ENCODE data around the gene GDPD3.

Gene GDPD3

GRCh38 chr16:30086291-30087140 lies 26.8 kb downstream of the GDPD3 start:
- Histone ChIP-seq H3K27me3 (replicated peaks; ENCODE audit: control insufficient read depth, insufficient read depth, low read length, poor library complexity, severe bottlenecking) (no peaks in the 10 kb centered on the region), H3K4me3 (ENCODE audit: insufficient read depth, low read depth, low read length, poor library complexity, severe bottlenecking) (no peak overlapping the region), H3K36me3 (ENCODE audit: control insufficient read depth, insufficient read depth, low read length) (peaks cover 38% of the 10 kb centered on the region), H3K27ac (ENCODE audit: insufficient read depth, low read length, poor library complexity, severe bottlenecking) (no peak overlapping the region), H3K9me3 (ENCODE audit: control insufficient read depth, low read length) (no peaks in the 10 kb centered on the region), H3K4me1 (ENCODE audit: control insufficient read depth, insufficient read depth, low read length, poor library complexity, severe bottlenecking) (peaks cover 14% of the 10 kb centered on the region)
- DNase-seq: no peak

DNA sequence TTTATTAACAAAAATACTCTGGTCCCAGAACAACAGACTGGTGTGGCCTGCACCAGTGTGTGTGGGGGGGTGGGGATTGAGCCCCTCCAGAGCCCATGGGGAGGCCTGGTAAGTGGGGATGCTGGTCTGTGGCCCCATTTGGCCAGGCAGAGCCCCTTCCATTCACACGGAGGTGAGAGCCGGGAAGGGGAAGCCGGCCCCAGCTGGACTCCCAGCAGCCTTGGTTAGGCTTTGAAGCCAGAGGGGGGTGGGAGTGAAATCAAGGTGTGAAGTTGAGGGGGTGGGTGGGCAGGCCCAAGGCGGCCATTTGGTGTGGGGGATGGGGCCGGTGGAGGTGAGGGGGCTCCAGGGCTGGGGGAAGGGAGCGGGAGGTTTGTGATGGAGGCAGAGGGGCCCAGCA lies 27.5 kb downstream of the GDPD3 start:
- H3K9me3 ChIP-seq (ENCODE audit: control insufficient read depth, low read length): no peaks in the 10 kb centered on the region
- peaks cover 45% of the 10 kb centered on the region for H3K36me3 ChIP-seq (ENCODE audit: control insufficient read depth, insufficient read depth, low read length)

DNA sequence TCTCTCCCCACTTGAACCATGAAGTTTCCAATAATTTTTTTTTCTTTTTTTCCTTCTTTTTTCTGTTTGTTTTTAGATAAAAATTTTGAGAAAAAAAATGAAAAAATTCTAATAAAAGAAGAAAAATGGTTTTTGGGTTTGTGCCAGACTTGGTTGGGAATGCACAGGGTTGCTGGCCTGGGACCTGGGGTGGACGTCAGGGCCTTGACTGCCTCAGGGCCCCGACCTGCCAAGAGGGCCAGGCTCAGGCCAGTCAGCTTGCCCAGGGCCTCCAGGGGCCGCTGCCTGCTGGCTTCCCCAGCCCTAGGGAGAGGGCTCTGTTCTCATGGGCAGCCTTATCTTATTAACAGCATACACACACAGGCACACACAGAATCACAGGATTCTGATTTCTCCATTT lies 28.1 kb downstream of the GDPD3 start:
- no peak for DNase-seq
- Histone ChIP-seq H3K27ac (ENCODE audit: insufficient read depth, low read length, poor library complexity, severe bottlenecking) (no peak overlapping the region), H3K4me1 (ENCODE audit: control insufficient read depth, insufficient read depth, low read length, poor library complexity, severe bottlenecking) (peaks cover 5% of the 10 kb centered on the region), H3K36me3 (ENCODE audit: control insufficient read depth, insufficient read depth, low read length) (peaks cover 48% of the 10 kb centered on the region), H3K4me3 (ENCODE audit: insufficient read depth, low read depth, low read length, poor library complexity, severe bottlenecking) (no peak overlapping the region), H3K9me3 (ENCODE audit: control insufficient read depth, low read length) (no peaks in the 10 kb centered on the region), H3K27me3 (replicated peaks; ENCODE audit: control insufficient read depth, insufficient read depth, low read length, poor library complexity, severe bottlenecking) (no peaks in the 10 kb centered on the region)

More for the DNA sequence above, 27.5 kb downstream of the GDPD3 start:
- Histone ChIP-seq H3K27ac (ENCODE audit: insufficient read depth, low read length, poor library complexity, severe bottlenecking) (no peak overlapping the region), H3K4me3 (ENCODE audit: insufficient read depth, low read depth, low read length, poor library complexity, severe bottlenecking) (no peak overlapping the region), H3K27me3 (replicated peaks; ENCODE audit: control insufficient read depth, insufficient read depth, low read length, poor library complexity, severe bottlenecking) (no peaks in the 10 kb centered on the region), H3K4me1 (ENCODE audit: control insufficient read depth, insufficient read depth, low read length, poor library complexity, severe bottlenecking) (peaks cover 11% of the 10 kb centered on the region)
- no peak for DNase-seq

DNA sequence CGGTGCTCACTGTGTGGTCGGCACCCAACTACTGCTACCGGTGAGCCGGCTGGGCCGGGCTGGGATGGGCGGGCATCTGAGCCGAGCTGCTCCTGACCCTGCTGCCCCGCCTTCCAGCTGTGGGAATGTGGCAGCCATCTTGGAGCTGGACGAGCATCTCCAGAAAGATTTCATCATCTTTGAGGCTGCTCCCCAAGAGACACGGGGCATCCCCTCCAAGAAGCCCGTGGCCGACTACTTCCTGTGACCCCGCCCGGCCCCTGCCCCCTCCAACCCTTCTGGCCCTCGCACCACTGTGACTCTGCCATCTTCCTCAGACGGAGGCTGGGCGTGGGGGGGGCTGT lies 28.5 kb downstream of the GDPD3 start:
- DNase-seq: no peak
- no peaks in the 10 kb centered on the region for H3K27me3 ChIP-seq (replicated peaks; ENCODE audit: control insufficient read depth, insufficient read depth, low read length, poor library complexity, severe bottlenecking)
- peaks cover under 1% of the 10 kb centered on the region for H3K4me1 ChIP-seq (ENCODE audit: control insufficient read depth, insufficient read depth, low read length, poor library complexity, severe bottlenecking)
- no peaks in the 10 kb centered on the region for H3K9me3 ChIP-seq (ENCODE audit: control insufficient read depth, low read length)
- peaks cover 49% of the 10 kb centered on the region for H3K36me3 ChIP-seq (ENCODE audit: control insufficient read depth, insufficient read depth, low read length)
- no peak overlapping the region for H3K27ac ChIP-seq (ENCODE audit: insufficient read depth, low read length, poor library complexity, severe bottlenecking)
- no peak overlapping the region for H3K4me3 ChIP-seq (ENCODE audit: insufficient read depth, low read depth, low read length, poor library complexity, severe bottlenecking)

DNA sequence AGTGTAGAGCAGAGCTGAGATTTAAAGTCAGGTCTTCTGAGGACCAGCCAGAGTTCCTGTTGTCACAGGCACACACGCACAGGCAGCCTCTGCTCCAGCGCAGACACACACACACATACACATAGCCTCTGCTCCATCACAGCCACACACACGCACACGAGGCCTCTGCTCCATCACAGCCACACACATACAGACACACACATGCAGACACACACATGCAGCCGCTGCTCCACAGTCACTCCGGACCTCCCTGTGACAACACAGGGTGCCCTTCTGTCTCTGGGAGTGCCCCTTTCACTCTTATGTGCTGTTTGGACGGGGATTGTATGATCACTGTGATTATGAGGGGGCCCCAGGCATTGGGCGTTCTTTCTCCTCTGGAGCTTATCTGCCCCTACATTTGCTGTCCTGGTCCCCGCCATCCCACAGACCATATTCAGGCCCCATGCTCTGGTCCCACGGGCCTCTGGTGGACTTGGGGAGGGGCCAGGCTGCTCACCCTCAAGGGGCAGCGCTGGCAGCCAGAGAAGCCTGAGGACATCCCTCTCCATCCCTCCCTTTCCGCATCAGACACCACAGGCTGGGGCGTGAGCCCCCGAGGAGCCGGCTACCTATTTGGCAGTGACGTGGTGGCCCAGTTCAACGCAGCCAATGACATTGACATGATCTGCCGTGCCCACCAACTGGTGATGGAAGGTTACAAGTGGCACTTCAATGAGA lies 29.1 kb downstream of the GDPD3 start:
- no peak overlapping the region for H3K4me3 ChIP-seq (ENCODE audit: insufficient read depth, low read depth, low read length, poor library complexity, severe bottlenecking)
- H3K36me3 ChIP-seq (ENCODE audit: control insufficient read depth, insufficient read depth, low read length): peaks cover 54% of the 10 kb centered on the region
- no peaks in the 10 kb centered on the region for H3K4me1 ChIP-seq (ENCODE audit: control insufficient read depth, insufficient read depth, low read length, poor library complexity, severe bottlenecking)
- no peak overlapping the region for H3K27ac ChIP-seq (ENCODE audit: insufficient read depth, low read length, poor library complexity, severe bottlenecking)
- no peaks in the 10 kb centered on the region for H3K9me3 ChIP-seq (ENCODE audit: control insufficient read depth, low read length)
- DNase-seq: no peak
- no peaks in the 10 kb centered on the region for H3K27me3 ChIP-seq (replicated peaks; ENCODE audit: control insufficient read depth, insufficient read depth, low read length, poor library complexity, severe bottlenecking)

GRCh38 chr16:30083216-30084055 lies 29.9 kb downstream of the GDPD3 start:
- Histone ChIP-seq H3K4me1 (ENCODE audit: control insufficient read depth, insufficient read depth, low read length, poor library complexity, severe bottlenecking) (no peaks in the 10 kb centered on the region), H3K4me3 (ENCODE audit: insufficient read depth, low read depth, low read length, poor library complexity, severe bottlenecking) (no peak overlapping the region), H3K27me3 (replicated peaks; ENCODE audit: control insufficient read depth, insufficient read depth, low read length, poor library complexity, severe bottlenecking) (no peaks in the 10 kb centered on the region), H3K27ac (ENCODE audit: insufficient read depth, low read length, poor library complexity, severe bottlenecking) (no peak overlapping the region), H3K9me3 (ENCODE audit: control insufficient read depth, low read length) (no peaks in the 10 kb centered on the region), H3K36me3 (ENCODE audit: control insufficient read depth, insufficient read depth, low read length) (peaks cover 62% of the 10 kb centered on the region)
- no peak for DNase-seq

DNA sequence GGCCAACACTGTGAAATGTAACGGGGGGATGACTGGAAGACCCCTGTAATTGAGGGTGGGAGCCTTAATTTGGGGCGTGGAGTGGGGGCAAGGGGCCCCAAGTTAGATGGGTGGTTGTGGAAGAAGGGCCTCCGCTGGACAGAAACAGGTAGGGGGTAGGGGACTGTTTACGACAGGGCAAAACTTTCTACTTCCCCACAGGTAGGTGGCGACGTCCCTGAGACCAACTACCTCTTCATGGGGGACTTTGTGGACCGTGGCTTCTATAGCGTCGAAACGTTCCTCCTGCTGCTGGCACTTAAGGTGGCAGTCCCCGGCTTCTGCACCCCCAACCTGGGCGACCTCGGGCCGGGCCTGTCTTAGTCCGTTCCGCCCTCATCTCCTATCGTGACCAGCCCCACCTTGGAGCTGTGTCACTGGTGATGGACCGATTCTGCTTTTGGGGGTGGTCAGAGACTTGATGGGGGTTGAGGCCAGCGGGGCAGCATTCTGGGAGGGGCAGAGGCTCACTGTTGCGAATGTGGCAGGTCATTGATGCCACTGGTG lies 30.7 kb downstream of the GDPD3 start:
- H3K36me3 ChIP-seq (ENCODE audit: control insufficient read depth, insufficient read depth, low read length): peaks cover 70% of the 10 kb centered on the region
- no peaks in the 10 kb centered on the region for H3K9me3 ChIP-seq (ENCODE audit: control insufficient read depth, low read length)
- DNase-seq: no peak
- peaks cover 2% of the 10 kb centered on the region for H3K4me1 ChIP-seq (ENCODE audit: control insufficient read depth, insufficient read depth, low read length, poor library complexity, severe bottlenecking)
- H3K27me3 ChIP-seq (replicated peaks; ENCODE audit: control insufficient read depth, insufficient read depth, low read length, poor library complexity, severe bottlenecking): no peaks in the 10 kb centered on the region
- no peak overlapping the region for H3K4me3 ChIP-seq (ENCODE audit: insufficient read depth, low read depth, low read length, poor library complexity, severe bottlenecking)
- H3K27ac ChIP-seq (ENCODE audit: insufficient read depth, low read length, poor library complexity, severe bottlenecking): no peak overlapping the region

- H3K4me3 ChIP-seq (ENCODE audit: insufficient read depth, low read depth, low read length, poor library complexity, severe bottlenecking): no peak overlapping the region
- no peaks in the 10 kb centered on the region for H3K9me3 ChIP-seq (ENCODE audit: control insufficient read depth, low read length)
- no peak overlapping the region for H3K27ac ChIP-seq (ENCODE audit: insufficient read depth, low read length, poor library complexity, severe bottlenecking)
- H3K27me3 ChIP-seq (replicated peaks; ENCODE audit: control insufficient read depth, insufficient read depth, low read length, poor library complexity, severe bottlenecking): no peaks in the 10 kb centered on the region
- H3K36me3 ChIP-seq (ENCODE audit: control insufficient read depth, insufficient read depth, low read length): peaks cover 63% of the 10 kb centered on the region
- peaks cover 12% of the 10 kb centered on the region for H3K4me1 ChIP-seq (ENCODE audit: control insufficient read depth, insufficient read depth, low read length, poor library complexity, severe bottlenecking)
- DNase-seq: no peak
These were observed 33.9 kb downstream of the GDPD3 start for GRCh38 chr16:30079480-30079879.

DNA sequence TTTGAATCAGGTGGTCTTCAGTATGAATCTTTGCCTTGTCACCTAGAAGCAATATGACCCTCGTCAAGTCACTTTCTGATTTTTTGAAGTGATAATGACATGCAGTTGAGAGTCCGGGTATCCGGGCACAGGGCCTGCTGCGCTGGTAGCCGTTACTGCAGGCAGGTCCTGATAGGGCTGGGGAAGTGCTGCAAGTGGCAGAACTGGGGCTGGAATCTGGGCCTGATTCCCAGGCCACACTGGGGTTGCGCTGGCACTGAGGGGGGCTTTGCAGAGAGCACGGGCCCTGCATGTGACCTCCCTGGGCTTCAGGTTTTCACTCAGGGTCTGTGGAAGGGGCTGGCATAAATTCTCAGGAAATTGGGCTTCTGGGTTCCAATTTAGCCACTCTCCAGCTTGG lies 34.6 kb downstream of the GDPD3 start:
- Histone ChIP-seq H3K4me3 (ENCODE audit: insufficient read depth, low read depth, low read length, poor library complexity, severe bottlenecking) (no peak overlapping the region), H3K36me3 (ENCODE audit: control insufficient read depth, insufficient read depth, low read length) (peaks cover 55% of the 10 kb centered on the region), H3K4me1 (ENCODE audit: control insufficient read depth, insufficient read depth, low read length, poor library complexity, severe bottlenecking) (peaks cover 12% of the 10 kb centered on the region), H3K9me3 (ENCODE audit: control insufficient read depth, low read length) (no peaks in the 10 kb centered on the region), H3K27me3 (replicated peaks; ENCODE audit: control insufficient read depth, insufficient read depth, low read length, poor library complexity, severe bottlenecking) (no peaks in the 10 kb centered on the region), H3K27ac (ENCODE audit: insufficient read depth, low read length, poor library complexity, severe bottlenecking) (no peak overlapping the region)
- no peak for DNase-seq

Data from effector memory CD4-positive, alpha-beta T cell (primary cell).